Epithelial cell of proximal tubule (primary cell): Measurements from ENCODE around the gene DDX60. TPM values are rescaled to one million over a fixed set of nuclear protein-coding genes. Genes with fewer than 3 reads are reported as not detected.

Experiments
- DNase-seq: peaks from one replicate; pipeline ENCODE4 v3.0.0-alpha.2; 2011; ENCODE audit warnings: low read depth
- H3K4me3 ChIP-seq: 2 replicates; pipeline ENCODE4 v1.5.1; 2011; ENCODE audit warnings: low read depth, mild to moderate bottlenecking, low read length
- CTCF ChIP-seq: conservative IDR thresholded peaks from 2 replicates; pipeline ENCODE4 v1.5.1; 2012; ENCODE audit warnings: low read depth, mild to moderate bottlenecking, low read length
- total RNA-seq: library from RNA; depleted of rRNA; stranded (reverse); fragments of >200 nt; gene quantifications from 2 replicates; pipeline ENCODE4 v1.2.3, GENCODE V29; 2015

The DDX60 gene
- total RNA-seq, 1 donor from 2014 or later: 16.7 TPM

GRCh38 chr4:168272488-168272887 is 46.1 kb downstream of the DDX60 start:
- no peak for TF ChIP-seq CTCF
- no peak for DNase-seq
- H3K4me3 ChIP-seq: no peak overlapping the region

GRCh38 chr4:168269896-168270295 is 48.7 kb downstream of the DDX60 start:
- TF ChIP-seq CTCF: no peak
- no peak for DNase-seq
- no peak overlapping the region for H3K4me3 ChIP-seq

- TF ChIP-seq CTCF: no peak
- H3K4me3 ChIP-seq: no peak overlapping the region
- DNase-seq: no peak
Measured at GRCh38 chr4:168265327-168265726, 53.2 kb downstream of the DDX60 start.

- no peak overlapping the region for H3K4me3 ChIP-seq
- no peak for TF ChIP-seq CTCF
- DNase-seq: no peak
Measured at GRCh38 chr4:168264903-168265302, 53.6 kb downstream of the DDX60 start.

GRCh38 chr4:168263039-168263438 is 55.5 kb downstream of the DDX60 start:
- DNase-seq: no peak
- no peak for TF ChIP-seq CTCF
- H3K4me3 ChIP-seq: no peak overlapping the region

GRCh38 chr4:168259096-168259495 is 59.5 kb downstream of the DDX60 start:
- no peak for TF ChIP-seq CTCF
- no peak overlapping the region for H3K4me3 ChIP-seq
- no peak for DNase-seq

GRCh38 chr4:168257768-168258167 is 60.8 kb downstream of the DDX60 start:
- no peak for DNase-seq
- TF ChIP-seq CTCF: no peak
- H3K4me3 ChIP-seq: no peak overlapping the region
